Spleen (tissue), 11 donors: Measurements from ENCODE around the gene KAT7. TPM values are rescaled to one million over a fixed set of nuclear protein-coding genes. Genes with fewer than 3 reads are reported as not detected.
A peak's percentile ranks its signal among the peaks of the same experiment; 100 is the strongest.

Experiments
- DNase-seq: peaks from one replicate; pipeline ENCODE4 v3.0.0-alpha.2; 2020
- H3K27ac ChIP-seq, 8 donors: fragments of 200-600 bp; sonication (generic) in 7 of 8; 1 replicate in 4 of 8; 2 replicates in 4 of 8; pipeline versions ENCODE4 v1.5.0 to v1.8.0; 2016 to 2021; ENCODE audit warnings: inconsistent platforms in 4 of 8, mild to moderate bottlenecking in 4 of 8, moderate library complexity in 1 of 8
- H3K27me3 ChIP-seq, 7 donors: fragments of 200-600 bp; sonication (generic) in 6 of 7; replicated peaks in 1 of 7; 1 replicate in 4 of 7; 2 replicates in 3 of 7; pipeline versions ENCODE4 v1.5.0 to v1.8.0; 2016 to 2021; ENCODE audit warnings: inconsistent platforms in 3 of 7, mild to moderate bottlenecking in 1 of 7
- H3K36me3 ChIP-seq, 6 donors: fragments of 200-600 bp; sonication (generic) in 5 of 6; 1 replicate in 4 of 6; 2 replicates in 2 of 6; pipeline versions ENCODE4 v1.5.0 to v1.8.0; 2016 to 2021; ENCODE audit warnings: inconsistent platforms in 2 of 6
- H3K4me1 ChIP-seq, 6 donors: fragments of 200-600 bp; sonication (generic) in 5 of 6; 1 replicate in 3 of 6; 2 replicates in 3 of 6; pipeline versions ENCODE4 v1.5.0 to v1.8.0; 2016 to 2021; ENCODE audit warnings: inconsistent platforms in 3 of 6
- H3K4me3 ChIP-seq, 8 donors: fragments of 200-600 bp; sonication (generic) in 7 of 8; 1 replicate in 4 of 8; 2 replicates in 4 of 8; pipeline versions ENCODE4 v1.5.0 to v1.8.0; 2016 to 2021; ENCODE audit warnings: inconsistent platforms in 4 of 8, mild to moderate bottlenecking in 4 of 8, moderate library complexity in 2 of 8
- H3K9me3 ChIP-seq, 8 donors: fragments of 200-600 bp; sonication (generic) in 7 of 8; 1 replicate in 4 of 8; 2 replicates in 4 of 8; pipeline versions ENCODE4 v1.5.0 to v1.8.0; 2016 to 2021; ENCODE audit warnings: inconsistent platforms in 4 of 8
- POLR2A ChIP-seq, 3 donors: fragments of 450-650 bp; IDR thresholded peaks; one replicate each; pipeline ENCODE4 v1.5.1; 2017; ENCODE audit warnings: antibody characterized with exemption in 3 of 3, mild to moderate bottlenecking in 1 of 3
- POLR2AphosphoS5 ChIP-seq, 3 donors: sonication (generic); formaldehyde crosslinking; IDR thresholded peaks; one replicate each; pipeline ENCODE4 v1.5.1; 2017; ENCODE audit warnings: antibody characterized with exemption in 3 of 3
- WGBS, 5 donors: extraction: QIAGEN DNeasy Blood & Tissue Kit in 3 of 5; methylation state at CpG; one replicate each; pipeline versions ENCODE4 v1.1.5 to v1.1.7; 2013 to 2018; 5-methylcytosine and 5-hydroxymethylcytosine counted together
- intact Hi-C: fragments of 100-400 bp; cut with DNase I; formaldehyde crosslinking; loops from one replicate; pipeline ENCODE4 v1.15.0; 2023; ENCODE audit warnings: low total_unique reads
- polyA plus RNA-seq, 3 donors: library from polyadenylated mRNA; stranded (reverse); fragments of 200-250 nt; gene quantifications; one replicate each; pipeline ENCODE4 v1.2.1, GENCODE V29; 2013
- total RNA-seq, 7 donors: library from RNA; depleted of rRNA in 3 of 7; stranded (reverse); fragments of >200 nt in 3 of 7; fragmentation: NEBNext Ultra II Directional in 4 of 7; extraction: Animal tissue kit (Norgen Biotek cat#: 25700) in 4 of 7; gene quantifications; one replicate each; pipeline versions ENCODE4 v1.1.0 to v1.2.1, GENCODE V29; 2016 to 2021
- TF ChIP-seq, protein P1 (sequence below), 11 experiments: fragments of 200-600 bp in 7 of 11; fragments of 450-650 bp in 4 of 11; sonication (generic) in 4 of 11; IDR thresholded peaks in 8 of 11; conservative IDR thresholded peaks in 3 of 11; 1 replicate in 7 of 11; 2 replicates in 4 of 11; pipeline versions ENCODE4 v1.4.0 to v1.8.0; 2016 to 2021; ENCODE audit warnings: antibody characterized with exemption in 11 of 11, inconsistent platforms in 4 of 11, mild to moderate bottlenecking in 1 of 11
- donor health status: healthy with polysubstance abuse.
- donor health status: DM: no; HTN: no; CAD: no; lungs with moderate emphysema.
- donor health status: DM: no; HTN: no; CAD: no.
- donor health status: Bipolar disorder and iron deficiency.
- donor health status: healthy.
- donor health status: DM: no; HTN: no; CAD: no.
- donor health status: DM: yes; HTN: yes; CAD: no.

KAT7 gene
- total and polyA plus RNA-seq, 10 donors, result 5.9 to 81.2 (median 54.2) TPM

DNA sequence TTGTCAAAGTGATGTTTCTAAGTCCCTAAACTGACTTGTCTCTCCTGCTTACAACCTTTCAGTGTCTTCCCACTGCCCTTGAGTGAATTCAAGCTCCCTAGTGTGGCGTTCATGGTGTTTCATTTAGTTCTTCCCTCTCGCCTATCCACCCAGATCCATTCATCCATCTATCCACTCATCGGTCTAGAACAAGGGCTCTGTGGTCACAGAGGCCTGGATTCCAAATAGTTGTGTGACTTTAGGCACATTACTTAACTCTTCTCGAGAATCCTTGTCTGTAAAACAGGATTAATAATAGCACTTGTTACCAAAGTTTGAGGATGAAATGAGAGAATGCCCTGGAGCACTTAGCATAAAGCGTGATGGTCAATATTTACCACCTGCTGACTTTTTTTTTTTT, 60.3 kb downstream of the KAT7 start:
- no peaks in the 10 kb centered on the region for H3K9me3 ChIP-seq
- H3K4me3 ChIP-seq, result no peak overlapping the region
- no peak for DNase-seq
- peaks cover 0 to 21% (median 0%) of the 10 kb centered on the region in 6 donors for H3K36me3 ChIP-seq
- TF ChIP-seq POLR2AphosphoS5 (IDR thresholded peaks at IDR 0.05), result no peak
- no peak for TF ChIP-seq POLR2A (IDR thresholded peaks at IDR 0.05)
- TF ChIP-seq, protein P1, sequence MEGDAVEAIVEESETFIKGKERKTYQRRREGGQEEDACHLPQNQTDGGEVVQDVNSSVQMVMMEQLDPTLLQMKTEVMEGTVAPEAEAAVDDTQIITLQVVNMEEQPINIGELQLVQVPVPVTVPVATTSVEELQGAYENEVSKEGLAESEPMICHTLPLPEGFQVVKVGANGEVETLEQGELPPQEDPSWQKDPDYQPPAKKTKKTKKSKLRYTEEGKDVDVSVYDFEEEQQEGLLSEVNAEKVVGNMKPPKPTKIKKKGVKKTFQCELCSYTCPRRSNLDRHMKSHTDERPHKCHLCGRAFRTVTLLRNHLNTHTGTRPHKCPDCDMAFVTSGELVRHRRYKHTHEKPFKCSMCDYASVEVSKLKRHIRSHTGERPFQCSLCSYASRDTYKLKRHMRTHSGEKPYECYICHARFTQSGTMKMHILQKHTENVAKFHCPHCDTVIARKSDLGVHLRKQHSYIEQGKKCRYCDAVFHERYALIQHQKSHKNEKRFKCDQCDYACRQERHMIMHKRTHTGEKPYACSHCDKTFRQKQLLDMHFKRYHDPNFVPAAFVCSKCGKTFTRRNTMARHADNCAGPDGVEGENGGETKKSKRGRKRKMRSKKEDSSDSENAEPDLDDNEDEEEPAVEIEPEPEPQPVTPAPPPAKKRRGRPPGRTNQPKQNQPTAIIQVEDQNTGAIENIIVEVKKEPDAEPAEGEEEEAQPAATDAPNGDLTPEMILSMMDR (IDR thresholded peaks at IDR 0.05 in 8 of 11, conservative IDR thresholded peaks at IDR 0.05 in 3 of 11), result no peak
- WGBS, 5 donors, result 86 to 96% (median 92%) methylated on average over 5 of the region's 5 CpGs
- H3K4me1 ChIP-seq, result peaks cover 13 to 61% (median 32%) of the 10 kb centered on the region in 6 donors
- intact Hi-C loops, result loop anchor here (10.0 kb wide), 1 partner anchor 54 kb away; no protein-coding TSS in a partner anchor
- H3K27ac ChIP-seq, result no peak overlapping the region
- H3K27me3 ChIP-seq, result peaks cover 0 to 16% (median 0%) of the 10 kb centered on the region in 7 donors

DNA sequence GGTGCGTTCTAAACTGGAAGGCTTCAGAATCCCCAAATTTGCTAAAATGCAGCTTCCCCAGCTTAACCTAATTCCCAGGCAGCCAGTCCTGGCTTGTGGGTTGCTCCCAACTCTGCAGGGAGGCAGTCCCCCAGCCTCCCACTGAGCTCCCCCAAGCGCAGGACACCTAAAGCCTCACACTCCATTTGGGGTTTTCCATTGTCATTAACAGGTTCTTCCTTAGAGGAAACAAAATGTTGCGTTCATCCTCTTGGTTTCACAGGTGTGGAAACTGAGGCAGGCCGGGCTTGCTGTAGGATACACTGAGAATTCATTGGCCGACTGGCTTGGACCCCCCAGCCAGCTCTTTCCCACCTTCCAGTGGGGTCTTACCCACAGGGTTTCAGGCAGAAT, 61.7 kb downstream of the KAT7 start:
- intact Hi-C loops, result loop anchor here (5.0 to 10.0 kb wide), 2 partner anchors 145 to 278 kb away; partner anchors contain the start of gene SLC35B1
- 81 to 93% (median 85%) methylated on average over 4 to 5 of the region's 5 CpGs for WGBS, 5 donors
- Histone ChIP-seq H3K4me1 (peaks cover 10 to 46% (median 24%) of the 10 kb centered on the region in 6 donors), H3K27me3 (peaks cover 0 to 16% (median 0%) of the 10 kb centered on the region in 7 donors), H3K9me3 (no peaks in the 10 kb centered on the region), H3K36me3 (peaks cover 0 to 16% (median 0%) of the 10 kb centered on the region in 6 donors), H3K27ac (peak overlapping the region in 1 of 8 donors; percentile 66), H3K4me3 (peak overlapping the region in 1 of 8 donors; percentile 56)
- TF ChIP-seq POLR2A (IDR thresholded peaks at IDR 0.05) (no peak), POLR2AphosphoS5 (IDR thresholded peaks at IDR 0.05) (no peak)
- TF ChIP-seq, protein P1 (IDR thresholded peaks at IDR 0.05 in 8 of 11, conservative IDR thresholded peaks at IDR 0.05 in 3 of 11), result no peak
- DNase-seq, result no peak

DNA sequence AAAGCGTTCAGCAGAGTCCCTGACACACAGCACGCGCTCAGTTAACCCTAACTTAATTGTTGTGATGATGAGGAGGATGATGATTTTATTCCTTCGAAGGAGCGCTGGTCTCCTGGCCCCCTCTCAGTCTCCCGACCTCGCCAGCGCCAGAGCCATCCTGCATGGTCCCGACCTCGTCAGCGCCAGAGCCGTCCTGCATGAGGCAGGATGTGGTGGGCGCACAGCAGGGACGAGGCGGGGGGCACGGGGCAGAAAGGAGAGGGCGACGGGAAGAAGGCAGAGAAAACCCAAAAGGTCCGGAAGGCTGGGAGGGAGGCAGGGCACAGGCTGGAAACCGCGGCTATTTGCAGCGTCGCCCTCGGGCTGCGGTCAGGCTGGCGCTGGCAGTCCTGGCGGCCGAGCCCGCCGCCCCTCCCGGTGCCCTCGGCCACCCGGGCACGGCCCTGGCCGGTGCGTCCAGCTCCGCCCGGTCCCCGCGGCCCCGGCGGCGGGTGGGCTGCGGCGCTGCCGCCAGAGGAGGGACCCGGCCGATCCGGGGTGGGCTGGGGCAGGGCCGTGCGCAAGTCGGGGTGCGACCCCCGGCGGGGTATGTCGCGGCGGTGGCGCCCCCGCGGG, 62.4 kb downstream of the KAT7 start:
- Histone ChIP-seq H3K9me3 (no peaks in the 10 kb centered on the region), H3K4me3 (peak overlapping the region; percentile 45 to 75 (median 54)), H3K4me1 (peaks cover 10 to 40% (median 19%) of the 10 kb centered on the region in 6 donors), H3K27me3 (peaks cover 0 to 16% (median 0%) of the 10 kb centered on the region in 7 donors), H3K27ac (peak overlapping the region in 7 of 8 donors; percentile 44 to 74 (median 58)), H3K36me3 (peaks cover 0 to 14% (median 0%) of the 10 kb centered on the region in 6 donors)
- TF ChIP-seq, protein P1 (IDR thresholded peaks at IDR 0.05 in 8 of 11, conservative IDR thresholded peaks at IDR 0.05 in 3 of 11), result no peak
- peak; percentile 32 to 77 (median 60) for TF ChIP-seq POLR2AphosphoS5 (IDR thresholded peaks at IDR 0.05)
- DNase-seq, result peak; percentile 82
- WGBS, 5 donors, result 1 to 3% (median 2%) methylated on average over 48 to 61 of the region's 61 CpGs
- intact Hi-C loops, result loop anchor here (5.0 to 10.0 kb wide), 2 partner anchors 146 to 279 kb away; partner anchors contain the start of gene SLC35B1
